HepG2 (cell line): ENCODE data around the gene UBE2M. TPM values are rescaled to one million over a fixed set of nuclear protein-coding genes. Genes with fewer than 3 reads are reported as not detected.

Source experiments
- EHMT2 ChIP-seq: fragments of 200-600 bp; sonication (generic); IDR thresholded peaks from 2 replicates; pipeline ENCODE4 v1.7.0; 2017; ENCODE audit warnings: antibody characterized with exemption, low read depth, low read length, borderline replicate concordance
- GABPB1 ChIP-seq: IDR thresholded peaks from 2 replicates; pipeline ENCODE4 v1.6.1; 2016; ENCODE audit warnings: mild to moderate bottlenecking, missing genetic modification reagents, moderate library complexity, missing compliant biosample characterization
- HBP1 ChIP-seq: IDR thresholded peaks from 2 replicates; pipeline ENCODE4 v1.6.1; 2016; ENCODE audit warnings: low read depth, control low read depth
- HCFC1 ChIP-seq: fragments of 150-350 bp; IDR thresholded peaks from 2 replicates; pipeline ENCODE4 v1.6.1; 2014; ENCODE audit warnings: low read depth, low read length
- MTERF4 ChIP-seq: sonication (generic); formaldehyde crosslinking; IDR thresholded peaks from 2 replicates; pipeline ENCODE4 v1.8.0; 2023; ENCODE audit warnings: mild to moderate bottlenecking, missing genetic modification reagents
- NAIF1 ChIP-seq: sonication (generic); formaldehyde crosslinking; IDR thresholded peaks from 2 replicates; pipeline ENCODE4 v1.5.0; 2020; ENCODE audit warnings: mild to moderate bottlenecking, missing genetic modification reagents, borderline replicate concordance
- NFKB2 ChIP-seq: sonication (generic); formaldehyde crosslinking; IDR thresholded peaks from 2 replicates; pipeline ENCODE4 v1.4.0; 2020; ENCODE audit warnings: missing genetic modification reagents, borderline replicate concordance
- SAP130 ChIP-seq: IDR thresholded peaks from 2 replicates; pipeline ENCODE4 v1.6.1; 2016; ENCODE audit warnings: low read depth
- TAF1 ChIP-seq: sonication (generic); formaldehyde crosslinking; IDR thresholded peaks from 2 replicates; pipeline ENCODE4 v1.4.0; 2020; ENCODE audit warnings: missing genetic modification reagents
- TBX2 ChIP-seq: sonication (generic); formaldehyde crosslinking; IDR thresholded peaks from 2 replicates; pipeline ENCODE4 v1.5.0; 2020; ENCODE audit warnings: missing genetic modification reagents, mild to moderate bottlenecking, borderline replicate concordance
- TEF ChIP-seq: sonication (generic); formaldehyde crosslinking; IDR thresholded peaks from 2 replicates; pipeline ENCODE4 v1.5.0; 2020; ENCODE audit warnings: missing genetic modification reagents
- ZHX2 ChIP-seq, 2 experiments: sonication (generic) in 1 of 2; formaldehyde crosslinking in 1 of 2; IDR thresholded peaks; 2 replicates each; pipeline versions ENCODE4 v1.6.1 to v1.9.0; 2014 to 2022; ENCODE audit warnings: antibody characterized with exemption in 1 of 2, borderline replicate concordance in 1 of 2, inconsistent platforms in 1 of 2, low read depth in 1 of 2, missing genetic modification reagents in 1 of 2
- ZNF101 ChIP-seq: sonication (generic); formaldehyde crosslinking; IDR thresholded peaks from 2 replicates; pipeline ENCODE4 v1.4.0; 2020; ENCODE audit warnings: mild to moderate bottlenecking, low read depth, missing genetic modification reagents, borderline replicate concordance
- ZNF180 ChIP-seq: sonication (generic); formaldehyde crosslinking; IDR thresholded peaks from 2 replicates; pipeline ENCODE4 v1.4.0; 2020; ENCODE audit warnings: low read depth, missing genetic modification reagents, borderline replicate concordance
- ZNF563 ChIP-seq: sonication (generic); formaldehyde crosslinking; IDR thresholded peaks from 2 replicates; pipeline ENCODE4 v1.8.0; 2022; ENCODE audit warnings: mild to moderate bottlenecking, moderate library complexity, missing genetic modification reagents
- ZNF589 ChIP-seq: sonication (generic); formaldehyde crosslinking; conservative IDR thresholded peaks from 2 replicates; pipeline ENCODE4 v1.8.0; 2022; ENCODE audit warnings: mild to moderate bottlenecking, moderate library complexity, missing genetic modification reagents
- ZNF605 ChIP-seq: sonication (generic); formaldehyde crosslinking; IDR thresholded peaks from 2 replicates; pipeline ENCODE4 v1.8.0; 2022; ENCODE audit warnings: mild to moderate bottlenecking, missing genetic modification reagents
- ZSCAN22 ChIP-seq: sonication (generic); formaldehyde crosslinking; IDR thresholded peaks from 2 replicates; pipeline ENCODE4 v1.4.0; 2020; ENCODE audit warnings: mild to moderate bottlenecking, missing genetic modification reagents
- polyA plus RNA-seq, 8 experiments: library from polyadenylated mRNA; depleted of rRNA in 3 of 8; stranded (reverse) in 7 of 8; unstranded in 1 of 8; fragments of >200 nt; fragmentation: Illumina TruSeq in 4 of 8; extraction: Trizol in 4 of 8; gene quantifications; 2 replicates each; pipeline versions ENCODE4 v1.2.1 to v1.2.3, GENCODE V29; 2011 to 2016; ENCODE audit warnings: low read depth in 4 of 8, missing spikeins in 1 of 8, mixed read lengths in 1 of 8; ENCODE audit not compliant: insufficient read depth in 1 of 8
- total RNA-seq, 5 experiments: library from RNA; depleted of rRNA; stranded (reverse); fragments of >200 nt; fragmentation: Illumina TruSeq; extraction: Trizol; gene quantifications; 2 replicates each; pipeline ENCODE4 v1.2.3, GENCODE V29; 2016; ENCODE audit warnings: low read depth in 1 of 5

Gene UBE2M
- total and polyA plus RNA-seq, 2 of the 13 experiments (the other 11 are each of a cell fraction or from before 2014, with no cell fraction given): 36.2 to 50.3 TPM

GRCh38 chr19:58538257-58539168 is 19.9 kb downstream of the UBE2M start (continued):
- no peak for TF ChIP-seq ZHX2 (IDR thresholded peaks at IDR 0.05; ENCODE audit: low read depth)
- TF ChIP-seq ZHX2 (CRISPR knock-in tag; IDR thresholded peaks at IDR 0.05; ENCODE audit: borderline replicate concordance): no peak
- TF ChIP-seq ZSCAN22 (CRISPR knock-in tag): peak; percentile 98
- no peak for TF ChIP-seq TEF
- no peak for TF ChIP-seq EHMT2
- 0 out of 2 replicates have a peak, but pooled peaks have one; percentile 18 for TF ChIP-seq ZNF563 (CRISPR knock-in tag)
- peak; percentile 17; the same call in 1 of the 2 replicates for TF ChIP-seq MTERF4
- TF ChIP-seq ZNF589: no peak
- peak; percentile 37; the same call in 1 of the 2 replicates for TF ChIP-seq TBX2
- no peak for TF ChIP-seq TAF1 (CRISPR knock-in tag)
- TF ChIP-seq ZNF101 (CRISPR knock-in tag): no peak
- TF ChIP-seq HBP1: 0 out of 2 replicates have a peak, but pooled peaks have one; percentile 31
- TF ChIP-seq ZNF605: no peak
- no peak for TF ChIP-seq ZNF180
- peak; percentile 10; the same call in 1 of the 2 replicates for TF ChIP-seq SAP130 (CRISPR knock-in tag)
- TF ChIP-seq HCFC1: no peak
- TF ChIP-seq GABPB1 (CRISPR knock-in tag): peak; percentile 78; the same call in 1 of the 2 replicates
- TF ChIP-seq NFKB2: 0 out of 2 replicates have a peak, but pooled peaks have one; percentile 15
- TF ChIP-seq NAIF1 (CRISPR knock-in tag): no peak
